GM18861 (cell line): ENCODE data around the gene HDAC4.

Source experiments
- ATAC-seq: cut with Tn5 transposase; IDR thresholded peaks from one replicate; pipeline ENCODE4 v1.9.1; 2021; ENCODE audit not compliant: unreplicated experiment

HDAC4 gene

GRCh38 chr2:239194731-239195317, 206.0 kb downstream of the HDAC4 start:
- no peak for ATAC-seq

GRCh38 chr2:239193925-239194677, 206.7 kb downstream of the HDAC4 start:
- no peak for ATAC-seq

- ATAC-seq = no peak
Observed at GRCh38 chr2:239193401-239193811, 207.4 kb downstream of the HDAC4 start.

- no peak for ATAC-seq
Observed at GRCh38 chr2:239192975-239193374, 207.8 kb downstream of the HDAC4 start.

GRCh38 chr2:239192456-239192855, 208.4 kb downstream of the HDAC4 start:
- ATAC-seq = no peak

GRCh38 chr2:239190921-239191885, 209.6 kb downstream of the HDAC4 start:
- ATAC-seq = no peak

GRCh38 chr2:239190361-239190760, 210.5 kb downstream of the HDAC4 start:
- no peak for ATAC-seq

- no peak for ATAC-seq
Observed at GRCh38 chr2:239189711-239190131, 211.1 kb downstream of the HDAC4 start.

GRCh38 chr2:239188536-239188935, 212.3 kb downstream of the HDAC4 start:
- no peak for ATAC-seq

GRCh38 chr2:239187464-239188253, 213.2 kb downstream of the HDAC4 start:
- ATAC-seq = no peak

- ATAC-seq = no peak
Observed at GRCh38 chr2:239186516-239187357, 214.1 kb downstream of the HDAC4 start.

- ATAC-seq = no peak
Observed at GRCh38 chr2:239184968-239185903, 215.6 kb downstream of the HDAC4 start.

- no peak for ATAC-seq
Observed at GRCh38 chr2:239184179-239184578, 216.6 kb downstream of the HDAC4 start.

GRCh38 chr2:239182981-239183791, 217.6 kb downstream of the HDAC4 start:
- no peak for ATAC-seq

- no peak for ATAC-seq
Observed at GRCh38 chr2:239181903-239182581, 218.8 kb downstream of the HDAC4 start.

- no peak for ATAC-seq
Observed at GRCh38 chr2:239181074-239181902, 219.5 kb downstream of the HDAC4 start.
